HCT116 (cell line): ENCODE data around the gene SP3. TPM values are rescaled to one million over a fixed set of nuclear protein-coding genes. Genes with fewer than 3 reads are reported as not detected.

ENCODE experiments used
- ATAC-seq: fragments of 200-7000 bp; cut with Tn5 transposase; 2 replicates; pipeline ENCODE4 v1.9.1; 2020; ENCODE audit warnings: mild to moderate bottlenecking, moderate library complexity
- BruUV-seq: library from RNA; stranded (reverse); fragments of 400-500 nt; replicated peaks from 2 replicates; lab custom pipeline; 2021; lab: Mats Ljungman, UMichigan
- CTCF ChIA-PET: fragments of 300-600 bp; sonication (Branson Sonifier 250); formaldehyde crosslinking; loops from one replicate; lab custom pipeline; 2021; ENCODE audit warnings: antibody characterized with exemption; lab: Charles Lee
- POLR2A ChIA-PET: fragments of 300-600, 350-600 bp; sonication (Branson Sonifier 250); formaldehyde crosslinking; loops from one replicate; lab custom pipeline; 2021; ENCODE audit warnings: antibody characterized with exemption; lab: Charles Lee
- RAD21 ChIA-PET, 2 experiments: fragments of 300-600 bp; sonication (Branson Sonifier 250); formaldehyde crosslinking; loops; one replicate each; lab custom pipeline; 2023; ENCODE audit warnings: low total read pairs in 2 of 2; ENCODE audit not compliant: uncharacterized antibody in 2 of 2, unreplicated experiment in 2 of 2, low non-redundant PET in 1 of 2; lab: Charles Lee
- DNase-seq: peaks from one replicate; pipeline ENCODE4 v3.0.0-alpha.2; 2010; ENCODE audit warnings: low read depth, low spot score
- H2AFZ ChIP-seq: fragments of 200-600 bp; shearing (Covaris generic), sonication (generic); 2 replicates; pipeline ENCODE4 v1.6.1; 2017; ENCODE audit warnings: low read depth, mixed run types, mixed read lengths, antibody characterized with exemption, low read length; ENCODE audit not compliant: poor library complexity, severe bottlenecking
- H3K27ac ChIP-seq: 2 replicates; pipeline ENCODE4 v1.5.1; 2012; ENCODE audit warnings: low read depth, low read length
- H3K27me3 ChIP-seq: fragments of 200-600 bp; sonication (generic); 2 replicates; pipeline ENCODE4 v1.6.1; 2016; ENCODE audit warnings: mixed run types, low read length, mixed read lengths; ENCODE audit not compliant: insufficient read depth
- H3K36me3 ChIP-seq, 2 experiments: fragments of 200-500 bp in 1 of 2; fragments of 200-600 bp in 1 of 2; sonication (Bioruptor generic) in 1 of 2; sonication (generic) in 1 of 2; 2 replicates each; pipeline versions ENCODE4 v1.5.1 to v1.6.1; 2014 to 2016; ENCODE audit warnings: low read length in 2 of 2, inconsistent platforms in 1 of 2, mixed read lengths in 1 of 2, mixed run types in 1 of 2; ENCODE audit not compliant: insufficient read depth in 2 of 2, control insufficient read depth in 1 of 2
- H3K4me1 ChIP-seq, 2 experiments: fragments of 200-600 bp in 1 of 2; sonication (generic) in 1 of 2; 2 replicates each; pipeline versions ENCODE4 v1.5.1 to v1.6.1; 2012 to 2017; ENCODE audit warnings: low read length in 2 of 2, inconsistent platforms in 1 of 2, mild to moderate bottlenecking in 1 of 2, mixed read lengths in 1 of 2, mixed run types in 1 of 2, moderate library complexity in 1 of 2; ENCODE audit not compliant: insufficient read depth in 2 of 2, control insufficient read depth in 1 of 2
- H3K4me2 ChIP-seq: fragments of 200-600 bp; sonication (generic); 2 replicates; pipeline ENCODE4 v1.6.1; 2017; ENCODE audit warnings: mixed run types, low read length, mixed read lengths
- H3K4me3 ChIP-seq, 2 experiments: fragments of 200-600 bp in 1 of 2; sonication (generic) in 1 of 2; replicated peaks in 1 of 2; 2 replicates each; pipeline ENCODE4 v1.5.1; 2011 to 2016; ENCODE audit warnings: low read length in 2 of 2, control low read depth in 1 of 2, low read depth in 1 of 2, mild to moderate bottlenecking in 1 of 2, mixed read lengths in 1 of 2, mixed run types in 1 of 2
- H3K79me2 ChIP-seq: fragments of 200-600 bp; sonication (generic); 2 replicates; pipeline ENCODE4 v1.6.1; 2017; ENCODE audit warnings: mild to moderate bottlenecking, mixed run types, low read length, moderate library complexity, mixed read lengths; ENCODE audit not compliant: insufficient read depth
- H3K9ac ChIP-seq: fragments of 200-600 bp; sonication (generic); 2 replicates; pipeline ENCODE4 v1.6.1; 2016; ENCODE audit warnings: low read length, mixed read lengths
- H3K9me2 ChIP-seq: fragments of 200-600 bp; sonication (generic), shearing (Covaris generic); 2 replicates; pipeline ENCODE4 v1.6.1; 2017; ENCODE audit warnings: mixed run types, mild to moderate bottlenecking, moderate library complexity; ENCODE audit not compliant: insufficient read depth
- H3K9me3 ChIP-seq, 2 experiments: fragments of 200-500 bp in 1 of 2; fragments of 200-600 bp in 1 of 2; sonication (Bioruptor generic) in 1 of 2; sonication (generic) in 1 of 2; 2 replicates each; pipeline ENCODE4 v1.6.1; 2014 to 2017; ENCODE audit warnings: low read length in 2 of 2, mixed read lengths in 2 of 2, inconsistent platforms in 1 of 2, low read depth in 1 of 2, mild to moderate bottlenecking in 1 of 2, mixed run types in 1 of 2, moderate library complexity in 1 of 2; ENCODE audit not compliant: control insufficient read depth in 1 of 2, insufficient read depth in 1 of 2
- H4K20me1 ChIP-seq: fragments of 200-600 bp; sonication (generic), shearing (Covaris generic); 2 replicates; pipeline ENCODE4 v1.6.1; 2017; ENCODE audit warnings: mixed run types, mild to moderate bottlenecking, moderate library complexity; ENCODE audit not compliant: insufficient read depth
- CBX3 ChIP-seq: IDR thresholded peaks from 2 replicates; pipeline ENCODE4 v1.6.1; 2012; ENCODE audit warnings: low read depth
- CTCF ChIP-seq, 3 experiments: fragments of 200-600 bp in 1 of 3; sonication (generic) in 1 of 3; IDR thresholded peaks in 2 of 3; conservative IDR thresholded peaks in 1 of 3; 2 replicates each; pipeline ENCODE4 v1.5.1; 2012 to 2017; ENCODE audit warnings: low read depth in 2 of 3, low read length in 2 of 3, antibody characterized with exemption in 1 of 3, borderline replicate concordance in 1 of 3, control low read depth in 1 of 3, mild to moderate bottlenecking in 1 of 3, mixed read lengths in 1 of 3, mixed run types in 1 of 3, moderate library complexity in 1 of 3; ENCODE audit not compliant: insufficient read depth in 1 of 3
- ELF1 ChIP-seq: IDR thresholded peaks from 2 replicates; pipeline ENCODE4 v1.6.1; 2012; ENCODE audit warnings: low read depth, borderline replicate concordance
- EZH2phosphoT487 ChIP-seq: fragments of 200-600 bp; IDR thresholded peaks from 2 replicates; pipeline ENCODE4 v1.6.1; 2018; ENCODE audit warnings: antibody characterized with exemption, borderline replicate concordance
- FOSL1 ChIP-seq: IDR thresholded peaks from 2 replicates; pipeline ENCODE4 v1.6.1; 2012; ENCODE audit warnings: low read depth
- POLR2A ChIP-seq: IDR thresholded peaks from 2 replicates; pipeline ENCODE4 v1.7.0; 2011; ENCODE audit warnings: borderline replicate concordance; ENCODE audit not compliant: insufficient read depth, insufficient read length; ENCODE audit errors: extremely low read depth
- POLR2AphosphoS5 ChIP-seq: IDR thresholded peaks from 2 replicates; pipeline ENCODE4 v1.6.1; 2011; ENCODE audit warnings: mild to moderate bottlenecking, low read depth, low read length, moderate library complexity
- SRF ChIP-seq: IDR thresholded peaks from 2 replicates; pipeline ENCODE4 v1.6.1; 2012; ENCODE audit warnings: low read depth
- YY1 ChIP-seq: IDR thresholded peaks from 2 replicates; pipeline ENCODE4 v1.6.1; 2011; ENCODE audit warnings: low read length, low read depth, moderate library complexity, mild to moderate bottlenecking; ENCODE audit not compliant: insufficient replicate concordance; ENCODE audit errors: extremely low read depth
- ZFX ChIP-seq: fragments of 450-650 bp; IDR thresholded peaks from 2 replicates; pipeline ENCODE4 v1.6.1; 2017
- intact Hi-C: fragments of 100-400 bp; cut with micrococcal nuclease; formaldehyde crosslinking; loops from 2 replicates; pipeline ENCODE4 v1.10.0; 2022
- total RNA-seq: library from RNA; stranded (reverse); gene quantifications from one replicate; pipeline ENCODE4 v1.2.1, GENCODE V29; 2021; ENCODE audit not compliant: unreplicated experiment

Gene SP3
- total RNA-seq, 1 experiment from 2014 or later: 98.0 TPM

GRCh38 chr2:173898178-173898668 lies 67.0 kb downstream of the SP3 start (continued):
- TF ChIP-seq POLR2A (no peak), YY1 (no peak), CTCF (IDR thresholded peaks at IDR 0.05 in 2 of 3, conservative IDR thresholded peaks at IDR 0.05 in 1 of 3; ENCODE audit: borderline replicate concordance in 1 of 3, insufficient read depth in 1 of 3, low read depth in 2 of 3, low read length in 2 of 3) (no peak), FOSL1 (no peak), POLR2AphosphoS5 (no peak; the same call in 1 of the 2 replicates), SRF (no peak), CBX3 (no peak)

GRCh38 chr2:173896755-173897154 lies 68.4 kb downstream of the SP3 start:
- H2AFZ ChIP-seq: no peak overlapping the region
- no peak overlapping the region for H3K27ac ChIP-seq
- POLR2A ChIA-PET: no interaction called here
- H3K9me3 ChIP-seq: no peaks in the 10 kb centered on the region
- no peaks in the 10 kb centered on the region for H3K4me1 ChIP-seq
- no peaks in the 10 kb centered on the region for H4K20me1 ChIP-seq
- intact Hi-C loops: no loop called here
- no peak for TF ChIP-seq ZFX
- TF ChIP-seq EZH2phosphoT487: no peak
- TF ChIP-seq POLR2AphosphoS5: no peak
- no peak for TF ChIP-seq ELF1
- TF ChIP-seq, all 23 proteins: peak for 0
- ChIA-PET RAD21 (no interaction called here), CTCF (no interaction called here)
- Histone ChIP-seq H3K9me2 (no peaks in the 10 kb centered on the region), H3K36me3 (no peaks in the 10 kb centered on the region), H3K79me2 (no peaks in the 10 kb centered on the region), H3K4me2 (no peak overlapping the region), H3K9ac (no peak overlapping the region), H3K4me3 (no peak overlapping the region), H3K27me3 (no peaks in the 10 kb centered on the region)
- BruUV-seq: no TSS peak
- DNase-seq (no peak), ATAC-seq (no peak)
